BJ (cell line): ENCODE measurements around the gene ATP6V1A. TPM values are rescaled to one million over a fixed set of nuclear protein-coding genes. Genes with fewer than 3 reads are reported as not detected.

Experiments
- CTCF ChIA-PET: fragments of 350-600 bp; formaldehyde crosslinking; extraction: SDS; loops from one replicate; lab custom pipeline; 2021; ENCODE audit warnings: antibody characterized with exemption, inconsistent platforms; lab: Yijun Ruan, JAX
- POLR2A ChIA-PET: fragments of 300-600 bp; sonication (Branson Sonifier 250); formaldehyde crosslinking; extraction: SDS; loops from one replicate; lab custom pipeline; 2021; ENCODE audit warnings: antibody characterized with exemption; lab: Charles Lee
- DNase-seq: peaks from one replicate; pipeline ENCODE4 v3.0.0-alpha.2; 2011; ENCODE audit warnings: low read depth
- H3K27me3 ChIP-seq: 2 replicates; pipeline ENCODE4 v1.6.0; 2011; ENCODE audit warnings: low read length; ENCODE audit not compliant: control insufficient read depth, insufficient read depth
- H3K36me3 ChIP-seq: 2 replicates; pipeline ENCODE4 v1.5.1; 2011; ENCODE audit warnings: low read length; ENCODE audit not compliant: control insufficient read depth, insufficient read depth
- H3K4me3 ChIP-seq: 2 replicates; pipeline ENCODE4 v1.5.1; 2011; ENCODE audit warnings: low read depth, mild to moderate bottlenecking, control low read depth, low read length
- polyA plus RNA-seq: library from polyadenylated mRNA; depleted of rRNA; stranded (reverse); fragments of >200 nt; gene quantifications from 2 replicates; pipeline ENCODE4 v1.2.3, GENCODE V29; 2011
- TF ChIP-seq, protein P1 (sequence below): IDR thresholded peaks from 2 replicates; pipeline ENCODE4 v1.5.1; 2011; ENCODE audit warnings: low read depth, mild to moderate bottlenecking, control low read depth, inconsistent platforms, low read length, moderate library complexity; ENCODE audit not compliant: insufficient read depth

Gene ATP6V1A
- polyA plus RNA-seq, 1 experiment: 14.5 TPM

DNA sequence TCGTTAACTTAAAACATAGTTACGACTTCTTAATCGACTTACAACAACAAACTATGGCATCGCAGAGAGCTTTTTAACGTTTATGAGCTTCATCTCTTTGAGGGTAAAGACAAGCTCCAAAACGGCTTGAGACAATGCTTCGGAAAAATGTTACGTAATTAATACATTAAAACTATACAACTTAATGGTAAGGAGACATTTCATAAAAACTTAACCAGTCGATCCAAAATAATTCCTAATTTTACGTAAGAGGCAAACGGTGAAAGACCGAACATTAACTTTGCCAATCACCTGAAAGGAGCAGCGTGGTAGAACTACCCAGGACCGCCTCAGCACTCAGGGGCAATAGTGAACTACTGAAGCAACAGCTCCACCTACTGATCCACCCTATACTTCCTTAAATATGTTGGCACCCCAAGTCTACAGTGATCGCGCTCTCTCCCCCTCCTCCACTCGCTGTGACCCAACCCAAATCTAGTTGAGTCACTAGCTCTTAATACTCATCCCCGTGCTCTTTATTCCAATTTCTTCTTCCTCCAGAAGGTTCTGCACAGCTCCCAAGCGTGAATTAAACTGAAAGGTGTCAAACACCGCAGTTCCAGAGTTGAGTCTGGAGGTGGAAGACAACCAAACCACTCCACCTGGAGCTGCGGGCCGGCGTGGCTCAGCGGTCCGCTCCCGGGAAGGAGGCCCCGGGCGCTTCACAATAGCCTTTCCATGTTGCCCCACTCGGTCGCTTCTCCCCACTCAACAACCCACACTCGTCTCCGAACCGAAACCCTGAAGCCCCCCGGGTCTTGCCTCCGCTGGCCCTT is 1.7 kb upstream of the ATP6V1A start:
- no peaks in the 10 kb centered on the region for H3K36me3 ChIP-seq
- DNase-seq: peak; percentile 62
- POLR2A ChIA-PET: interaction anchor here (0.6 to 0.9 kb wide), 4 partner anchors 38 to 230 kb away, joined by 3 to 5 read pairs (median 4); partner anchors contain the start of gene SPICE1
- CTCF ChIA-PET: interaction anchor here (0.6 to 4.1 kb wide), 25 partner anchors 9 to 529 kb away, joined by 3 to 29 read pairs (median 4); partner anchors contain the start of gene GRAMD1C
- TF ChIP-seq, protein P1, sequence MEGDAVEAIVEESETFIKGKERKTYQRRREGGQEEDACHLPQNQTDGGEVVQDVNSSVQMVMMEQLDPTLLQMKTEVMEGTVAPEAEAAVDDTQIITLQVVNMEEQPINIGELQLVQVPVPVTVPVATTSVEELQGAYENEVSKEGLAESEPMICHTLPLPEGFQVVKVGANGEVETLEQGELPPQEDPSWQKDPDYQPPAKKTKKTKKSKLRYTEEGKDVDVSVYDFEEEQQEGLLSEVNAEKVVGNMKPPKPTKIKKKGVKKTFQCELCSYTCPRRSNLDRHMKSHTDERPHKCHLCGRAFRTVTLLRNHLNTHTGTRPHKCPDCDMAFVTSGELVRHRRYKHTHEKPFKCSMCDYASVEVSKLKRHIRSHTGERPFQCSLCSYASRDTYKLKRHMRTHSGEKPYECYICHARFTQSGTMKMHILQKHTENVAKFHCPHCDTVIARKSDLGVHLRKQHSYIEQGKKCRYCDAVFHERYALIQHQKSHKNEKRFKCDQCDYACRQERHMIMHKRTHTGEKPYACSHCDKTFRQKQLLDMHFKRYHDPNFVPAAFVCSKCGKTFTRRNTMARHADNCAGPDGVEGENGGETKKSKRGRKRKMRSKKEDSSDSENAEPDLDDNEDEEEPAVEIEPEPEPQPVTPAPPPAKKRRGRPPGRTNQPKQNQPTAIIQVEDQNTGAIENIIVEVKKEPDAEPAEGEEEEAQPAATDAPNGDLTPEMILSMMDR: peak; percentile 68
- no peaks in the 10 kb centered on the region for H3K27me3 ChIP-seq
- peak overlapping the region; percentile 87 for H3K4me3 ChIP-seq

DNA sequence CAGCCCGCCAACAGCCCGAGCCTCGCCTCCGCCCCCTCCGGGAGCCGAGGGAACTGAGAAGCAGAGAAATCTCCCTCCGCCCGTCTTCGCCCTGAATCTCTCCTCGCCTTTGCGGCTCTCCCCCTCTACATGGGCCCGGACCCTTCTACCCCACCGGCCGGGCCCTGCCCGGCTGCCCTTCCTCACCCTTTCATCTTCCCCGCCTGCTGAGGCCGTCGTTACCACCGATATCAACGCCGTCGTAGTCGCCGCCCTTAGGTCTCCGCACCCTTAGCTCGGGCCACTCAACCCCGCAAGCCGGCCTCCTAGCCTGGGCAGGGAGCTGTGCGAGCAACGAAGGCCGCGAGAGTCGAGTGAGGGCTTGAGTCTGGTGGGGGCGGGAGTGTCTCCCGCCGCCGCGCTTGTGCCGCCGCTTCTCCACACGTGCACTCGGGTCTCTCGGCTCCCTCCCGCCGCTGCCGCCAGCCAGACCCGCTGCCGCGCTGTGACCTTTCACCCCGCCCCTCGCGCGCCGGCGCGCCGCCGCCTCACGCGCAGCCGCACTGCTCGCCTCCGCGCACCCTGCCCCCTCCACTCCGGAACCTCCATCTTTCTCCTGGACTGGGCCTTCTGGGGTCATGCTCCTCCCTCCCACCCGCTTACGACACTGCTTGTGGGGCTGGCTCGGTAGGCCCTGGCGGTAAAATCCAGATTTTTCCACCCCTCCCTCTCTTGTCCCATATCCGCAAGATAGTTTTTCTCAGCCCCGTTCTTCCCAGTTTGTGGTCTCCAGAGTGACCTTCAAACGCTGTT is 883 bp upstream of the ATP6V1A start, which contains the start of gene NAA50:
Gene NAA50 (minus strand): TSS at position 494 of the 792 bp plus-strand sequence. CDS start 300 bp downstream, at position 194.
- TF ChIP-seq, protein P1: peak; percentile 53

GRCh38 chr3:113747283-113748046 is 630 bp downstream of the ATP6V1A start:
- CTCF ChIA-PET: interaction anchor here (0.9 to 4.1 kb wide), 4 partner anchors 10 to 347 kb away, joined by 3 to 29 read pairs (median 4); no protein-coding TSS in a partner anchor
- POLR2A ChIA-PET: interaction anchor here (0.6 kb wide), 1 partner anchor 1010 kb away, joined by 3 read pairs; no protein-coding TSS in a partner anchor
- Histone ChIP-seq H3K36me3 (no peaks in the 10 kb centered on the region), H3K27me3 (no peaks in the 10 kb centered on the region), H3K4me3 (peak overlapping the region; percentile 87)
- TF ChIP-seq, protein P1: no peak
- no peak for DNase-seq

More for the DNA sequence above, 883 bp upstream of the ATP6V1A start, which contains the start of gene NAA50:
- Histone ChIP-seq H3K4me3 (peak within 1 kb of the TSS; percentile 87), H3K27me3 (no peaks in the 10 kb centered on the region), H3K36me3 (no peaks in the 10 kb centered on the region)
- peak; percentile 54 for DNase-seq
- ChIA-PET CTCF (interaction anchor here (0.6 to 4.1 kb wide), 23 partner anchors 10 to 530 kb away, joined by 3 to 29 read pairs (median 3); partner anchors contain the start of gene GRAMD1C), POLR2A (interaction anchor here (0.6 to 0.7 kb wide), 4 partner anchors 87 to 647 kb away, joined by 3 to 15 read pairs (median 4); partner anchors contain the start of gene SPICE1)

DNA sequence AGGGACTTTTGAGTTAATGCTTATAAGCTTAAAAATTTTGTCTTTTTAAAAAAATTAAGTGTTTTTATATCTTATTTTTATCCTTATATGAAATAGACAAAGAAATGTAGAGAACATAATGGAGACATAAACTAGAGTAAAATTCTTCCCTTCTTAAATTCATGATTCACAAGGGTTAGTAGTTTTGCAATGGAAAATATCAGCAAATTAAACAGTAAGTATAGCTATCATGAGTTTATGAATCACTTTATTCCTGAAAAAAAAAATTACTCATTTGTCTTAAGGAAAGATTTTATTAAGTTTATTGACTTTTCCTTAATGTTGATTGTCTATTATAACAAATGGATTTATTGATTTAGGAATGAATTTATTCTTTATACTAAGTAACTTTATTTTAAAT is 4.3 kb downstream of the ATP6V1A start:
- TF ChIP-seq, protein P1: no peak
- CTCF ChIA-PET: interaction anchor here (1.0 kb wide), 1 partner anchor 162 kb away, joined by 3 read pairs; no protein-coding TSS in a partner anchor
- DNase-seq: no peak
- POLR2A ChIA-PET: no interaction called here
- Histone ChIP-seq H3K27me3 (no peaks in the 10 kb centered on the region), H3K4me3 (no peak overlapping the region), H3K36me3 (no peaks in the 10 kb centered on the region)
